Stimulated activated CD8-positive, alpha-beta memory T cell treated with anti-CD3 and anti-CD28 coated beads, Interleukin-2, amount 100 ng/mL, for 1 hour (primary cell): ENCODE measurements around the gene ZNF384.

ENCODE experiments used
- DNase-seq, 2 donors: peaks; one replicate each; pipeline ENCODE4 v3.0.0-alpha.2; 2020; ENCODE audit warnings: low read depth in 2 of 2

ZNF384 gene

GRCh38 chr12:6620885-6621274 is 68.3 kb downstream of the ZNF384 start:
- no peak for DNase-seq

- DNase-seq, result no peak
Measured at GRCh38 chr12:6620137-6620884, 68.9 kb downstream of the ZNF384 start.

- no peak for DNase-seq
Measured at GRCh38 chr12:6618483-6619225, 70.5 kb downstream of the ZNF384 start.
